Prostate gland (tissue), 2 donors: ENCODE data around the gene NFASC. TPM values are rescaled to one million over a fixed set of nuclear protein-coding genes. Genes with fewer than 3 reads are reported as not detected.

ENCODE experiments used
- total RNA-seq, 2 donors: library from RNA; depleted of rRNA; stranded (reverse); fragments of >200 nt; gene quantifications; one replicate each; pipeline ENCODE4 v1.1.0, GENCODE V29; 2016

The NFASC gene
- total RNA-seq, 2 donors from 2014 or later = 3.7 to 13.2 TPM

Other genes starting within 250 kb of the NFASC start
- 10 to 100 TPM in 1 of 2 donors, under 1 TPM in 1; 0.55 to 15.3 TPM for gene LRRN2, start 185.1 kb upstream of the NFASC start, total RNA-seq
- 1 to 10 TPM in 1 of 2 donors, not detected in 1; 5.1 TPM for gene CNTN2, start 172.3 kb downstream of the NFASC start, total RNA-seq
- gene TMEM81, start 213.6 kb downstream of the NFASC start, total RNA-seq = 1 to 10 TPM in 1 of 2 donors, under 1 TPM in 1; 0.73 to 2.2 TPM